GM13976 (cell line): ENCODE measurements around the gene KCNJ1.

Source experiments
- DNase-seq: peaks from one replicate; pipeline ENCODE4 v3.0.0; 2012; ENCODE audit warnings: low spot score
- in situ Hi-C: fragments of 300-500 bp; cut with MboI; formaldehyde crosslinking; loops from one replicate; pipeline ENCODE4 v1.12.0; 2022; ENCODE audit warnings: low sequenced_read_pairs, mixed read lengths, inconsistent platforms; ENCODE audit not compliant: unreplicated experiment
- TF ChIP-seq, protein P1 (sequence below): IDR thresholded peaks from 2 replicates; pipeline ENCODE4 v1.5.1; 2012; ENCODE audit warnings: borderline replicate concordance, mild to moderate bottlenecking; ENCODE audit not compliant: insufficient read depth; ENCODE audit errors: extremely low read depth, missing control alignments, control extremely low read depth

KCNJ1 gene

GRCh38 chr11:128835741-128836430 lies 31.2 kb downstream of the KCNJ1 start:
- in situ Hi-C loops = loop anchor here (10.0 to 25.0 kb wide), 2 partner anchors 549 to 661 kb away; no protein-coding TSS in a partner anchor
- TF ChIP-seq, protein P1, sequence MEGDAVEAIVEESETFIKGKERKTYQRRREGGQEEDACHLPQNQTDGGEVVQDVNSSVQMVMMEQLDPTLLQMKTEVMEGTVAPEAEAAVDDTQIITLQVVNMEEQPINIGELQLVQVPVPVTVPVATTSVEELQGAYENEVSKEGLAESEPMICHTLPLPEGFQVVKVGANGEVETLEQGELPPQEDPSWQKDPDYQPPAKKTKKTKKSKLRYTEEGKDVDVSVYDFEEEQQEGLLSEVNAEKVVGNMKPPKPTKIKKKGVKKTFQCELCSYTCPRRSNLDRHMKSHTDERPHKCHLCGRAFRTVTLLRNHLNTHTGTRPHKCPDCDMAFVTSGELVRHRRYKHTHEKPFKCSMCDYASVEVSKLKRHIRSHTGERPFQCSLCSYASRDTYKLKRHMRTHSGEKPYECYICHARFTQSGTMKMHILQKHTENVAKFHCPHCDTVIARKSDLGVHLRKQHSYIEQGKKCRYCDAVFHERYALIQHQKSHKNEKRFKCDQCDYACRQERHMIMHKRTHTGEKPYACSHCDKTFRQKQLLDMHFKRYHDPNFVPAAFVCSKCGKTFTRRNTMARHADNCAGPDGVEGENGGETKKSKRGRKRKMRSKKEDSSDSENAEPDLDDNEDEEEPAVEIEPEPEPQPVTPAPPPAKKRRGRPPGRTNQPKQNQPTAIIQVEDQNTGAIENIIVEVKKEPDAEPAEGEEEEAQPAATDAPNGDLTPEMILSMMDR = no peak
- no peak for DNase-seq

GRCh38 chr11:128834157-128834556 lies 32.9 kb downstream of the KCNJ1 start:
- DNase-seq = no peak
- TF ChIP-seq, protein P1 = no peak
- in situ Hi-C loops = loop anchor here (10.0 to 25.0 kb wide), 2 partner anchors 547 to 659 kb away; no protein-coding TSS in a partner anchor

DNA sequence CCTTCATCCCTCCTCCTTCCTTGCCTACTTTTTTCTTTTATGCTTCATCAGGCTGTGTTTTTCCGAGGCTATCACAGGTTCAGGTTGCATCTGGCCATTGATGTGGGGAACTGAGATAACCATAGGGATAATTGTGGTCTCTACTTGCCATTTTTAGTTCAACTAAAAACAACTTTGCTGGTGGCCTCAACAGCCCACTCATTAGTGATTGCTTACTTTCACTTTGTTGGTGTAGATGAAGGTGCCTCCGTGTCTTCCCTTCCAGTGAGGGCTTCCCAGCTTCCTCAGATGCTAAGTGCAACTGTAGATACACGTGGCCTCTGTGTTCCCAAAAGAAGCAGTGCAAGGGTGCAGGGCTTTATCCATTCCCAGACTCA lies 35.0 kb downstream of the KCNJ1 start:
- TF ChIP-seq, protein P1 = no peak
- in situ Hi-C loops = loop anchor here (10.0 to 25.0 kb wide), 2 partner anchors 545 to 657 kb away; no protein-coding TSS in a partner anchor
- peak; percentile 48 for DNase-seq

DNA sequence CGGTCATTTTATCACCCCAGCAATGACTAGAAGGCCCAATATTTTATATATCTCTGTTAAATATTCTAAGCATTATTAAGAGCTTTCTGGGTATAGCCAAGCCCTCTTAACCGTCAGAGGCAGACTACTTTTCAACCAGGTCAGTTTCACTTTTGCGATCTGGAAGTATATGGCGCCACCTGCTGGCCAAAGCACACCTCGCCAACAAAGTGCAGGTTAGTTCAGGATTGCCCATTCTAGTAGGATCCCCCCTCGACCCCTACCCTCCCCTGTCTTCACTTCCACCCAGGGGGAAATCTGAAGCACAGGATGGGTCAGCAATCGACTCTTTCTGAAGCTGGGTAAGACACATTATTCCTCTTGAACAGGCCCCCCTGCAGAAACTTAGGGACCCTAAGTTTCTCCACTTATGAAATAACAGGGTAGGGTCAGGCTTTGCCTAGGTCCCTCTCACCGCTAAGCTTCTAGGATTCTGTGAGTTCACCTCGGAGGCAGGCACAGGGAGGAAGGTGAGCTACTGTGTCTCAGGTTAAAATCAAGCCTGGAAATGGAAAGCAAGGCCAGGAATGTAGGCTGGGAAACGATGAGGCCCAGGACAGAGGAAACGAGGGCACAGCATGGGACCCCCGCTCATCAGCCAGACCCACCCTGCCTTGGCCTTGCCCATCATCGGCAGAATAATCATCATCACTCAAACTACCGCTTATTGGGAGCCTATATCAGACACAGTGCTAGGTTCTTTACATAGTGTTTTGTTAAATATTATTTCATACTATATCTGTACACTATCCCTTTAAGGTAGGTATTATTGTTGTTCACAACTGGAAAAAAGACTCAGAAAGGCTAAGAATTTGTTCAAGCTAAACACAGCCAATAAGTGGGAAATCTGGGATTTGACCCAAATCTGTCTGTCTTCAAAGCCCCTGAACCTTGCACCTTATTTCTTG lies 35.6 kb downstream of the KCNJ1 start:
- in situ Hi-C loops = loop anchor here (10.0 to 25.0 kb wide), 2 partner anchors 544 to 657 kb away; no protein-coding TSS in a partner anchor
- TF ChIP-seq, protein P1 = peak; percentile 77
- peak; percentile 70 for DNase-seq

- DNase-seq = no peak
- TF ChIP-seq, protein P1 = no peak
- in situ Hi-C loops = loop anchor here (10.0 to 25.0 kb wide), 2 partner anchors 543 to 656 kb away; no protein-coding TSS in a partner anchor
Observed at GRCh38 chr11:128830290-128831173, 36.6 kb downstream of the KCNJ1 start.
